ENCODE results near the gene FAM107B. TPM values are rescaled to one million over a fixed set of nuclear protein-coding genes. Genes with fewer than 3 reads are reported as not detected.

Gene FAM107B
- total and polyA plus RNA-seq, 2 of the 8 experiments (the other 6 are each of a cell fraction or from before 2014, with no cell fraction given), result 7.5 to 28.1 TPM

GRCh38 chr10:14533295-14533694 lies 241.4 kb downstream of the FAM107B start:
- H3K9ac ChIP-seq (replicated peaks in 1 of 4; ENCODE audit: extremely low read depth in 1 of 4, low read depth in 3 of 4, low read length in 3 of 4), result no peak overlapping the region
- H2BK12ac ChIP-seq (ENCODE audit: low read depth, low read length), result no peak overlapping the region
- H3K27ac ChIP-seq (ENCODE audit: low read depth, low read length), result no peak overlapping the region
- no peak overlapping the region for H2BK15ac ChIP-seq (ENCODE audit: low read length)
- FAIRE-seq, result no peak
- WGBS, 2 experiments (ENCODE audit: extremely low coverage in 1 of 2, insufficient coverage in 1 of 2, insufficient read length in 1 of 2, insufficient replicate concordance in 2 of 2, low coverage in 1 of 2, low lambda C conversion rate in 2 of 2, missing lambda C conversion rate in 1 of 2), result 89% methylated on average over 16 of the region's 16 CpGs; no CpG with 5 or more reads in 1 of the 2 experiments
- 0 out of 2 replicates have a peak overlapping the region, but pooled peaks have one; percentile 16 for H2BK5ac ChIP-seq (ENCODE audit: low read depth, low read length)
- H4K5ac ChIP-seq (ENCODE audit: insufficient read length, low read depth, low read length), result no peak overlapping the region
- H3K23me2 ChIP-seq (ENCODE audit: low read depth, low read length), result no peaks in the 10 kb centered on the region
- H2AFZ ChIP-seq (ENCODE audit: low read length), result no peak overlapping the region
- H3K79me1 ChIP-seq (ENCODE audit: low read depth, low read length), result no peaks in the 10 kb centered on the region; the same call in 1 of the 2 replicates
- no peaks in the 10 kb centered on the region for H3K27me3 ChIP-seq (replicated peaks in 1 of 4; ENCODE audit: control insufficient read depth in 3 of 4, extremely low read depth in 1 of 4, insufficient read depth in 3 of 4, low read length in 3 of 4)
- no peak overlapping the region for H4K91ac ChIP-seq (replicated peaks; ENCODE audit: insufficient read length, low read length)
- no peak overlapping the region for H2BK120ac ChIP-seq (replicated peaks; ENCODE audit: low read depth, low read length)
- H3K4me1 ChIP-seq (replicated peaks in 1 of 4; ENCODE audit: control insufficient read depth in 3 of 4, insufficient read depth in 4 of 4, low read length in 3 of 4), result no peaks in the 10 kb centered on the region
- H4K20me1 ChIP-seq (replicated peaks in 1 of 2; ENCODE audit: control insufficient read depth in 1 of 2, insufficient read depth in 2 of 2, low read length in 2 of 2), result peaks cover 5 to 6% of the 10 kb centered on the region in 2 experiments
- H3K56ac ChIP-seq (replicated peaks; ENCODE audit: insufficient read length, low read depth, low read length), result no peak overlapping the region
- no peak for DNase-seq (ENCODE audit: low read depth in 1 of 2, low spot score in 2 of 2)
- 0 out of 4 replicates have a peak, but pooled peaks cover 0 to 7% of the 10 kb centered on the region in 2 experiments for H3K79me2 ChIP-seq (ENCODE audit: control insufficient read depth in 1 of 2, insufficient read depth in 2 of 2, low read length in 2 of 2)
- no peak overlapping the region for H3K14ac ChIP-seq (ENCODE audit: insufficient read length)
- no peak overlapping the region for H3K4me3 ChIP-seq (ENCODE audit: extremely low read depth in 1 of 4, insufficient read depth in 2 of 4, low read depth in 3 of 4, low read length in 4 of 4)
- ChIA-PET CTCF (ENCODE audit: partially characterized antibody) (interaction anchor here (0.8 to 9.5 kb wide), 4 partner anchors 16 to 289 kb away, joined by 4 to 112 read pairs (median 4); no protein-coding TSS in a partner anchor), POLR2A (ENCODE audit: partially characterized antibody) (no interaction called here)
- no peak overlapping the region for H2BK20ac ChIP-seq (ENCODE audit: low read length)
- H4K8ac ChIP-seq (ENCODE audit: extremely low read depth, insufficient read depth, low read length), result no peak overlapping the region; the same call in none of the 2 replicates
- no peaks in the 10 kb centered on the region for H3K36me3 ChIP-seq (ENCODE audit: control insufficient read depth in 2 of 4, insufficient read depth in 4 of 4, low read length in 3 of 4)
- H3K4me2 ChIP-seq (ENCODE audit: insufficient read depth in 1 of 2, low read depth in 2 of 2, low read length in 2 of 2), result no peak overlapping the region
- no peak overlapping the region for H3K23ac ChIP-seq (ENCODE audit: insufficient read length)
- H3K9me3 ChIP-seq (ENCODE audit: insufficient read depth in 2 of 2, low read depth in 1 of 2, low read length in 1 of 2), result no peaks in the 10 kb centered on the region
- no peak overlapping the region for H3K4ac ChIP-seq (replicated peaks; ENCODE audit: insufficient read length, low read depth, low read length)
- no peak overlapping the region for H2AK5ac ChIP-seq (ENCODE audit: low read depth, low read length)
- H3K18ac ChIP-seq (ENCODE audit: extremely low read depth, low read length), result no peak overlapping the region
- TF ChIP-seq POU5F1 (IDR thresholded peaks at IDR 0.05; ENCODE audit: low read depth, low read length) (no peak), BRCA1 (IDR thresholded peaks at IDR 0.05; ENCODE audit: low read depth, low read length) (no peak), FOSL1 (IDR thresholded peaks at IDR 0.05; ENCODE audit: insufficient read depth, low read depth, low read length) (no peak), CHD1 (IDR thresholded peaks at IDR 0.05; ENCODE audit: low read depth, low read length) (no peak), TAF1 (IDR thresholded peaks at IDR 0.05; ENCODE audit: low read depth, low read length) (no peak), NANOG (IDR thresholded peaks at IDR 0.05; ENCODE audit: insufficient read depth, low read depth, low read length, poor library complexity, severe bottlenecking) (no peak), GABPA (IDR thresholded peaks at IDR 0.05; ENCODE audit: borderline replicate concordance, insufficient read depth, low read length) (no peak), JUN (IDR thresholded peaks at IDR 0.05; ENCODE audit: low read depth, low read length) (no peak), USF2 (IDR thresholded peaks at IDR 0.05; ENCODE audit: low read length) (no peak), SUZ12 (IDR thresholded peaks at IDR 0.05; ENCODE audit: low read length) (no peak), MAX (IDR thresholded peaks at IDR 0.05) (no peak), CHD2 (IDR thresholded peaks at IDR 0.05; ENCODE audit: low read length) (no peak), NRF1 (IDR thresholded peaks at IDR 0.05; ENCODE audit: low read depth, low read length) (no peak), MAFK (IDR thresholded peaks at IDR 0.05; ENCODE audit: low read depth, low read length) (no peak)

Data from H1 (cell line).